PC-3 (cell line): Measurements from ENCODE around the gene MRTFA. TPM values are rescaled to one million over a fixed set of nuclear protein-coding genes. Genes with fewer than 3 reads are reported as not detected.

Experiments used
- ATAC-seq: fragments of 200-7000 bp; cut with Tn5 transposase; 2 replicates; pipeline ENCODE4 v1.9.1; 2020; ENCODE audit warnings: mild to moderate bottlenecking, moderate library complexity
- BruUV-seq: library from RNA; stranded (reverse); fragments of 400-500 nt; replicated peaks from 2 replicates; lab custom pipeline; 2021; lab: Mats Ljungman, UMichigan
- CTCF ChIA-PET: fragments of 300-600 bp; sonication (Branson Sonifier 250); formaldehyde crosslinking; loops from one replicate; lab custom pipeline; 2022; ENCODE audit warnings: antibody characterized with exemption; lab: Charles Lee
- POLR2A ChIA-PET: fragments of 300-600 bp; sonication (Branson Sonifier 250); formaldehyde crosslinking; loops from one replicate; lab custom pipeline; 2022; ENCODE audit warnings: antibody characterized with exemption; ENCODE audit not compliant: unreplicated experiment; lab: Charles Lee
- DNase-seq: peaks from one replicate; pipeline ENCODE4 v3.0.0-alpha.2; 2015
- H2AFZ ChIP-seq: fragments of 300-600 bp; sonication (generic); 2 replicates; pipeline ENCODE4 v1.6.0; 2016; ENCODE audit warnings: antibody characterized with exemption, low read length
- H3F3A ChIP-seq: fragments of 300-600 bp; sonication (generic); one replicate; pipeline ENCODE4 v1.6.0; 2017; ENCODE audit warnings: antibody characterized with exemption, low read length, control low read depth, mild to moderate bottlenecking; ENCODE audit not compliant: unreplicated experiment
- H3K27ac ChIP-seq: fragments of 300-600 bp; sonication (generic); 2 replicates; pipeline ENCODE4 v1.5.1; 2016; ENCODE audit warnings: mild to moderate bottlenecking, low read length
- H3K27me3 ChIP-seq: fragments of 300-600 bp; sonication (generic); 2 replicates; pipeline ENCODE4 v1.6.1; 2016; ENCODE audit warnings: low read length, mixed read lengths
- H3K36me3 ChIP-seq: fragments of 300-600 bp; sonication (generic); 2 replicates; pipeline ENCODE4 v1.6.1; 2016; ENCODE audit warnings: low read depth, mixed run types, low read length, mixed read lengths
- H3K4me1 ChIP-seq: fragments of 300-600 bp; sonication (generic); 2 replicates; pipeline ENCODE4 v1.5.1; 2016; ENCODE audit warnings: low read length; ENCODE audit not compliant: insufficient read depth
- H3K4me2 ChIP-seq: fragments of 300-600 bp; sonication (generic); 2 replicates; pipeline ENCODE4 v1.6.0; 2016; ENCODE audit warnings: low read length
- H3K4me3 ChIP-seq: fragments of 300-600 bp; sonication (generic); 2 replicates; pipeline ENCODE4 v1.5.1; 2016; ENCODE audit warnings: mild to moderate bottlenecking, low read length, mixed read lengths
- H3K79me2 ChIP-seq: fragments of 300-600 bp; sonication (generic); 2 replicates; pipeline ENCODE4 v1.6.1; 2017; ENCODE audit warnings: low read length, mixed read lengths
- H3K9ac ChIP-seq: fragments of 300-600 bp; sonication (generic); 2 replicates; pipeline ENCODE4 v1.6.0; 2016; ENCODE audit warnings: mild to moderate bottlenecking, low read length
- H3K9me2 ChIP-seq: fragments of 300-600 bp; sonication (generic); replicated peaks from 2 replicates; pipeline ENCODE4 v1.6.1; 2016; ENCODE audit warnings: mixed run types, low read length, mixed read lengths
- H3K9me3 ChIP-seq: fragments of 300-600 bp; sonication (generic); 2 replicates; pipeline ENCODE4 v1.6.1; 2016; ENCODE audit warnings: low read length, mixed read lengths
- H4K20me1 ChIP-seq: fragments of 300-600 bp; sonication (generic); 2 replicates; pipeline ENCODE4 v1.6.1; 2016; ENCODE audit warnings: low read length, mixed read lengths
- CTCF ChIP-seq: fragments of 300-600 bp; sonication (generic); conservative IDR thresholded peaks from 2 replicates; pipeline ENCODE4 v1.5.1; 2017; ENCODE audit warnings: antibody characterized with exemption, low read depth, mild to moderate bottlenecking, low read length
- EZH2 ChIP-seq: fragments of 300-600 bp; sonication (generic); IDR thresholded peaks from one replicate; pipeline ENCODE4 v1.6.1; 2017; ENCODE audit warnings: antibody characterized with exemption, mild to moderate bottlenecking, low read length; ENCODE audit not compliant: unreplicated experiment
- EZH2phosphoT487 ChIP-seq: fragments of 300-600 bp; sonication (generic); IDR thresholded peaks from 2 replicates; pipeline ENCODE4 v1.6.1; 2018; ENCODE audit warnings: mild to moderate bottlenecking, antibody characterized with exemption, low read length, borderline replicate concordance
- intact Hi-C: fragments of 100-400 bp; cut with micrococcal nuclease; formaldehyde crosslinking; loops from 2 replicates; pipeline ENCODE4 v1.9.0; 2023
- total RNA-seq: library from RNA; depleted of rRNA; stranded (reverse); fragments of >200 nt; gene quantifications from 2 replicates; pipeline ENCODE4 v1.2.3, GENCODE V29; 2014

The MRTFA gene
- total RNA-seq, 1 experiment from 2014 or later, result 32.6 TPM

DNA sequence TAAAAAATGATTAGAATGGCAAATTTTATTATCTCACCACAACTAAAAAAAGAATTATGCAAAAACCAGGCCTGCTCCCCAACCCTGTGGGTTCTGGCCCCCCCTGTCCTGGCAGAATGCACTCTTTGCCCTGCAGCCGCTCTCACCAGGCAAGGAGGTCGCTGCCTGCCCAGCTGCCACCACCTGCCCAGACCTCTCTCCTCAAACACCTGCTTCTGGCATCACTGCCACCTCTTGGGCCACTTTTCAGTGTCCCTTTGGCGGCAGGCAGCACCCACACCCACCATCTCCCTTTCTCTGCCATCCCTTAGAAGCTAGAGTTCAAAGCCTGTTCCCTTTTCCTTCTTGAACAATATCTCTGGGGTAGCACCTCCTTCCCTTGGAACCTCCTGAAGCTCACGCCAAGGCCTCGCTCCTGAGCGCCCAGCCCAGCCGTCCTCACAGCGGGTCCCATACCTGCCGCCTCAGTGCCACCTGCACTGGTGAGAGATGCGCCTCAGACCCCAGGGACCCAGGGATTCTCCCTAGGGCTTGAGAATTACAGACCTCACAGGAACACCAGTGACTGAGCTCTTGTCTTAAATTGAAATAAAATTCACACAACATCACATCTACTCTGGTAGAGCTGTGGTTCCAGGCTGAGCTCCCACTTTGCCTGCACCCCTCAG lies 221.5 kb downstream of the MRTFA start:
- Histone ChIP-seq H2AFZ (no peak overlapping the region), H3F3A (no peaks in the 10 kb centered on the region), H3K4me3 (no peak overlapping the region), H3K36me3 (peaks cover 10% of the 10 kb centered on the region; the same call in 1 of the 2 replicates), H3K79me2 (no peaks in the 10 kb centered on the region), H3K27me3 (no peaks in the 10 kb centered on the region), H3K9ac (no peak overlapping the region), H3K9me3 (no peaks in the 10 kb centered on the region), H3K4me2 (no peak overlapping the region), H3K4me1 (peaks cover 7% of the 10 kb centered on the region), H4K20me1 (no peaks in the 10 kb centered on the region), H3K27ac (no peak overlapping the region), H3K9me2 (no peaks in the 10 kb centered on the region)
- no peak for TF ChIP-seq EZH2
- TF ChIP-seq EZH2phosphoT487, result no peak
- TF ChIP-seq CTCF, result no peak
- ChIA-PET POLR2A (no interaction called here), CTCF (interaction anchor here (0.5 kb wide), 1 partner anchor 426 kb away, joined by 4 read pairs; no protein-coding TSS in a partner anchor)
- ATAC-seq (no peak), DNase-seq (no peak)
- no TSS peak for BruUV-seq
- intact Hi-C loops, result no loop called here

DNA sequence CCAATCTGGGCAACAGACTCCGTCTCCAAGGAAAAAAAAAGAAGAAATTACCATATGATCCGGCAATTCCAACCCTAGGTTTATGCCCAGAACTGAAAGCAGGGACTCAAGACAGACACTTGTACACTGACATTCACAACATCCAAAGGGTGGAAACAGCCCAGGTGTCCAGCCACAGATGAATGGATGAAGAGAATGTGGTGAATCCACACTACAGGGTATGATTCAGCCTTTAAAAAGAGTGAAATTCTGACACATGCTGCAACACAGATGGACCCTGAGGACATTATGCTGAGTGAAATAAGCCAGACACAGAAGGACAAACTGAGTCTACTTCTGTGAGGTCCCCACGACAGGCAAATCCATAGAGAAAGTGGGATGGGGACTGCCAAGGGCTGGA lies 222.2 kb downstream of the MRTFA start:
- Histone ChIP-seq H3K27me3 (no peaks in the 10 kb centered on the region), H3K4me1 (peaks cover 10% of the 10 kb centered on the region), H3K4me3 (no peak overlapping the region), H2AFZ (no peak overlapping the region), H3F3A (no peaks in the 10 kb centered on the region), H3K36me3 (peaks cover 10% of the 10 kb centered on the region; the same call in 1 of the 2 replicates), H3K79me2 (no peaks in the 10 kb centered on the region), H3K9me2 (no peaks in the 10 kb centered on the region), H3K4me2 (no peak overlapping the region), H3K27ac (no peak overlapping the region), H3K9me3 (no peaks in the 10 kb centered on the region), H3K9ac (no peak overlapping the region), H4K20me1 (no peaks in the 10 kb centered on the region)
- intact Hi-C loops, result no loop called here
- POLR2A ChIA-PET, result no interaction called here
- TF ChIP-seq CTCF, result no peak
- no peak for TF ChIP-seq EZH2phosphoT487
- TF ChIP-seq EZH2, result no peak
- DNase-seq (peak; percentile 17), ATAC-seq (no peak; the same call in 1 of the 2 replicates)
- no TSS peak for BruUV-seq
- CTCF ChIA-PET, result no interaction called here

DNA sequence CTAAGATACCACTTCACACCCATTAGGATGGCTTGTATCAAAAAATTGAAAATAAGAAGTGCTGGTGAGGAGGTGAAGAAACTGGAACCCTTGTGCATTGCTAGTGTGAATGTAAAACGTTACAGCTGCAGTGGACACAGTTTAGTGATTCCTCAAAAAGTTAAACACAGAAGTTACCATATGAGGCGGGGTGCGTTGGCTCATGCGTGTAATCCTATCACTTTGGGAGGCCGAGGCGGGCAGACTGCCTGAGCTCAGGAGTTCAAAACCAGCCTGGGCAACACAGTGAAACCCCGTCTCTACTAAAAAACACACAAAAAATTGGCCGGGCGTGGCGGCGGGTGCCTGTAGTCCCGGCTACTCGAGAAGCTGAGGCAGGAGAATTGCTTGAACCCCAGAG lies 222.6 kb downstream of the MRTFA start:
- no peaks in the 10 kb centered on the region for H4K20me1 ChIP-seq
- no peaks in the 10 kb centered on the region for H3K9me3 ChIP-seq
- no peaks in the 10 kb centered on the region for H3K27me3 ChIP-seq
- ATAC-seq (no peak), DNase-seq (no peak)
- BruUV-seq, result no TSS peak
- H2AFZ ChIP-seq, result no peak overlapping the region
- ChIA-PET CTCF (no interaction called here), POLR2A (no interaction called here)
- peaks cover 10% of the 10 kb centered on the region for H3K4me1 ChIP-seq
- H3F3A ChIP-seq, result no peaks in the 10 kb centered on the region
- TF ChIP-seq CTCF (no peak), EZH2 (no peak)
- H3K27ac ChIP-seq, result no peak overlapping the region
- H3K4me2 ChIP-seq, result no peak overlapping the region
- no peak overlapping the region for H3K4me3 ChIP-seq
- H3K79me2 ChIP-seq, result no peaks in the 10 kb centered on the region
- intact Hi-C loops, result no loop called here
- H3K9me2 ChIP-seq, result no peaks in the 10 kb centered on the region
- peaks cover 10% of the 10 kb centered on the region; the same call in 1 of the 2 replicates for H3K36me3 ChIP-seq
- no peak overlapping the region for H3K9ac ChIP-seq
